Endothelial cell (in vitro differentiated cells): ENCODE measurements around the gene MAPKAPK5. TPM values are rescaled to one million over a fixed set of nuclear protein-coding genes. Genes with fewer than 3 reads are reported as not detected.

ENCODE experiments used
- DNase-seq: peaks from one replicate; pipeline ENCODE4 v3.0.0; 2021; ENCODE audit warnings: low spot score
- H3K27ac Mint-ChIP-seq: one replicate; pipeline ENCODE4 v1.8.0; 2021; ENCODE audit warnings: mixed read lengths, inconsistent platforms; ENCODE audit not compliant: unreplicated experiment
- H3K27me3 Mint-ChIP-seq: one replicate; pipeline ENCODE4 v1.8.0; 2021; ENCODE audit warnings: mild to moderate bottlenecking, moderate library complexity, mixed read lengths, inconsistent platforms; ENCODE audit not compliant: unreplicated experiment
- H3K36me3 Mint-ChIP-seq: one replicate; pipeline ENCODE4 v1.8.0; 2021; ENCODE audit warnings: mild to moderate bottlenecking, low read depth, mixed read lengths, inconsistent platforms; ENCODE audit not compliant: unreplicated experiment
- H3K4me1 Mint-ChIP-seq: one replicate; pipeline ENCODE4 v1.8.0; 2021; ENCODE audit warnings: mild to moderate bottlenecking, mixed read lengths, inconsistent platforms; ENCODE audit not compliant: unreplicated experiment
- H3K4me3 Mint-ChIP-seq: one replicate; pipeline ENCODE4 v1.8.0; 2021; ENCODE audit warnings: mild to moderate bottlenecking, mixed read lengths, inconsistent platforms; ENCODE audit not compliant: unreplicated experiment
- H3K9me3 Mint-ChIP-seq: one replicate; pipeline ENCODE4 v1.8.0; 2021; ENCODE audit warnings: mixed read lengths, inconsistent platforms; ENCODE audit not compliant: unreplicated experiment
- CTCF ChIP-seq: fragments of 200-600 bp; sonication (generic); IDR thresholded peaks from one replicate; pipeline ENCODE4 v1.5.0; 2021; ENCODE audit warnings: antibody characterized with exemption; ENCODE audit not compliant: unreplicated experiment
- total RNA-seq: library from RNA; stranded (reverse); fragmentation: NEBNext Ultra II Directional; extraction: Animal tissue kit (Norgen Biotek cat#: 25700); gene quantifications from one replicate; pipeline ENCODE4 v1.2.1, GENCODE V29; 2021; ENCODE audit not compliant: unreplicated experiment

Gene MAPKAPK5
- total RNA-seq, 1 donor from 2014 or later = 48.8 TPM

- Mint-ChIP-seq H3K4me3 (peak overlapping the region; percentile 99), H3K36me3 (peaks cover 40% of the 10 kb centered on the region), H3K4me1 (peaks cover 36% of the 10 kb centered on the region), H3K27ac (peak overlapping the region; percentile 98), H3K9me3 (no peaks in the 10 kb centered on the region), H3K27me3 (peaks cover 24% of the 10 kb centered on the region)
- DNase-seq = no peak
- no peak for TF ChIP-seq CTCF
Measured at GRCh38 chr12:111841236-111841749, 735 bp upstream of the MAPKAPK5 start.

- Mint-ChIP-seq H3K4me1 (peaks cover 36% of the 10 kb centered on the region), H3K27ac (peak overlapping the region; percentile 96), H3K9me3 (no peaks in the 10 kb centered on the region), H3K36me3 (peaks cover 38% of the 10 kb centered on the region), H3K4me3 (peak overlapping the region; percentile 97), H3K27me3 (peaks cover 20% of the 10 kb centered on the region)
- DNase-seq = peak; percentile 8
- TF ChIP-seq CTCF = no peak
Measured at GRCh38 chr12:111842556-111843396, 748 bp downstream of the MAPKAPK5 start.

- H3K27me3 Mint-ChIP-seq = peaks cover 14% of the 10 kb centered on the region
- no peak for TF ChIP-seq CTCF
- DNase-seq = no peak
- peaks cover 28% of the 10 kb centered on the region for H3K36me3 Mint-ChIP-seq
- no peak overlapping the region for H3K27ac Mint-ChIP-seq
- H3K4me3 Mint-ChIP-seq = no peak overlapping the region
- H3K4me1 Mint-ChIP-seq = peaks cover 23% of the 10 kb centered on the region
- H3K9me3 Mint-ChIP-seq = no peaks in the 10 kb centered on the region
Measured at GRCh38 chr12:111846016-111846415, 4.0 kb downstream of the MAPKAPK5 start.

- Mint-ChIP-seq H3K9me3 (no peaks in the 10 kb centered on the region), H3K4me1 (peaks cover 2% of the 10 kb centered on the region), H3K27me3 (no peaks in the 10 kb centered on the region), H3K4me3 (no peak overlapping the region), H3K27ac (no peak overlapping the region), H3K36me3 (peaks cover 17% of the 10 kb centered on the region)
- no peak for TF ChIP-seq CTCF
- no peak for DNase-seq
Measured at GRCh38 chr12:111850526-111850925, 8.5 kb downstream of the MAPKAPK5 start.

- Mint-ChIP-seq H3K27me3 (peaks cover 3% of the 10 kb centered on the region), H3K27ac (no peak overlapping the region), H3K9me3 (no peaks in the 10 kb centered on the region), H3K4me1 (no peaks in the 10 kb centered on the region), H3K4me3 (no peak overlapping the region), H3K36me3 (peaks cover 5% of the 10 kb centered on the region)
- no peak for TF ChIP-seq CTCF
- DNase-seq = no peak
Measured at GRCh38 chr12:111858186-111858585, 16.2 kb downstream of the MAPKAPK5 start.
